Heart right ventricle (tissue), 16 donors: ENCODE results near the gene SCYGR7. TPM values are rescaled to one million over a fixed set of nuclear protein-coding genes. Genes with fewer than 3 reads are reported as not detected.
"Not testable (repeated sequence)": the region's sequence is repeated elsewhere in the genome, so short reads cannot be mapped to it uniquely, and the experiment has no call there.

ENCODE experiments used
- ATAC-seq, 8 donors: fragments of 200-7000 bp; cut with Tn5 transposase; one replicate each; pipeline ENCODE4 v1.9.1; 2020; ENCODE audit warnings: mild to moderate bottlenecking in 8 of 8, moderate library complexity in 8 of 8, moderate number of reproducible peaks in 1 of 8
- DNase-seq, 2 donors: peaks; one replicate each; pipeline ENCODE4 v3.0.0-alpha.2; 2020
- H3K27ac ChIP-seq, 10 donors: fragments of 200-600 bp; sonication (generic) in 2 of 10; one replicate each; pipeline versions ENCODE4 v1.5.0 to v1.8.0; 2020 to 2022; ENCODE audit warnings: mild to moderate bottlenecking in 3 of 10
- H3K27me3 ChIP-seq, 7 donors: fragments of 200-600 bp; one replicate each; pipeline ENCODE4 v1.8.0; 2021 to 2022; ENCODE audit warnings: mild to moderate bottlenecking in 2 of 7
- H3K36me3 ChIP-seq, 9 donors: fragments of 200-600 bp; sonication (generic) in 1 of 9; one replicate each; pipeline versions ENCODE4 v1.5.0 to v1.8.0; 2020 to 2022; ENCODE audit warnings: mild to moderate bottlenecking in 2 of 9
- H3K4me1 ChIP-seq, 9 donors: fragments of 200-600 bp; sonication (generic) in 1 of 9; one replicate each; pipeline versions ENCODE4 v1.5.0 to v1.8.0; 2020 to 2022; ENCODE audit warnings: mild to moderate bottlenecking in 4 of 9
- H3K4me3 ChIP-seq, 10 donors: fragments of 200-600 bp; sonication (generic) in 2 of 10; one replicate each; pipeline versions ENCODE4 v1.5.0 to v1.8.0; 2020 to 2022; ENCODE audit warnings: mild to moderate bottlenecking in 7 of 10, moderate library complexity in 2 of 10
- H3K9me3 ChIP-seq, 11 donors: fragments of 200-600 bp in 10 of 11; sonication (generic) in 2 of 11; one replicate each; pipeline versions ENCODE4 v1.5.0 to v1.8.0; 2013 to 2022; ENCODE audit warnings: mild to moderate bottlenecking in 2 of 11, control low read depth in 1 of 11, moderate library complexity in 1 of 11
- CTCF ChIP-seq, 9 donors: fragments of 200-600 bp; sonication (generic) in 2 of 9; IDR thresholded peaks; one replicate each; pipeline versions ENCODE4 v1.5.0 to v1.8.0; 2021 to 2022; ENCODE audit warnings: antibody characterized with exemption in 9 of 9, mild to moderate bottlenecking in 5 of 9, moderate library complexity in 1 of 9
- WGBS, 2 donors: extraction: QIAGEN DNeasy Blood & Tissue Kit; methylation state at CpG; one replicate each; pipeline ENCODE4 v1.1.7; 2013; ENCODE audit warnings: inconsistent platforms in 1 of 2; 5-methylcytosine and 5-hydroxymethylcytosine counted together
- intact Hi-C, 10 donors: fragments of 100-400 bp; cut with DNase I; formaldehyde crosslinking; loops; one replicate each; pipeline versions ENCODE4 v1.11.1 to v1.14.2; 2022
- polyA plus RNA-seq, 2 donors: library from polyadenylated mRNA; stranded (reverse); fragments of 200-250 nt; gene quantifications; one replicate each; pipeline ENCODE4 v1.2.3, GENCODE V29; 2013
- total RNA-seq, 10 donors: library from RNA; stranded (reverse); fragmentation: NEBNext Ultra II Directional in 3 of 10; extraction: Animal tissue kit (Norgen Biotek cat#: 25700) in 3 of 10; gene quantifications; one replicate each; pipeline versions ENCODE4 v1.2.1 to v1.2.4, GENCODE V29; 2021 to 2023
- donor health status: Arrhythmogenic right ventricular cardiomyopathy.
- donor health status: ischemic (EF 13 %, LVEDD 7.1; RV severe dilation, severe dysfunction).
- donor health status: healthy with polysubstance abuse.
- donor health status: DM: no; HTN: yes; CAD: no.
- donor health status: DM: no; HTN: no; CAD: no.
- donor health status: ischemic (EF 25% LVEDD 6.9; RV normal size, moderate dysfunction).
- donor health status: ischemic (EF 25% LVEDD 5.7; RV mildly dilated, moderate dysfunction).
- donor health status: healthy.
- donor health status: DM: yes; HTN: yes; CAD: no.
- donor health status: Ischemic cardiomyopathy.
- donor health status: ischemic (EF 35%, LVEDD 5.7; RV mildly dilated, moderate dysfunction).
- donor health status: nonischemic (EF 11% LVEDD 7.7; RV severe dilation, severe dysfunction).
- donor health status: DM: yes; HTN: yes; CAD: no.
- donor health status: PGD.
- donor health status: ischemic (EF 29% LVEDD 5.4; RV normal size, mild dysfunction).
- donor health status: nonischemic (EF 23%, LVEDD 6.1; RV moderate dilation, normal function).

The SCYGR7 gene
- total and polyA plus RNA-seq, 12 donors: not detected

- Histone ChIP-seq H3K36me3 (no peaks in the 10 kb centered on the region), H3K9me3 (no peaks in the 10 kb centered on the region), H3K4me3 (no peak within 1 kb of the TSS), H3K27ac (no peak within 1 kb of the TSS), H3K27me3 (peaks cover 0 to 26% (median 5%) of the 10 kb centered on the region in 7 donors), H3K4me1 (no peaks in the 10 kb centered on the region)
- no peak for TF ChIP-seq CTCF (IDR thresholded peaks at IDR 0.05)
- ATAC-seq: no peak
- WGBS, 2 donors: 87 to 90% methylated on average over 15 of the region's 15 CpGs
- intact Hi-C loops: no loop called here
- DNase-seq: no peak
Measured at GRCh38 chr2:227724394-227725039, 3.6 kb upstream of the SCYGR7 start, which contains the start of gene SCYGR6. SCYGR6 (minus strand) TSS chr2:227724757; CDS start chr2:227724757, 0 bp downstream.

GRCh38 chr2:227739351-227739750 is 11.2 kb downstream of the SCYGR7 start:
- ATAC-seq: no peak
- no peak for TF ChIP-seq CTCF (IDR thresholded peaks at IDR 0.05)
- no peaks in the 10 kb centered on the region for H3K4me1 ChIP-seq
- no peak overlapping the region for H3K27ac ChIP-seq
- no peak overlapping the region for H3K4me3 ChIP-seq
- DNase-seq: no peak
- 72 to 73% methylated on average over 14 of the region's 14 CpGs for WGBS, 2 donors
- no peaks in the 10 kb centered on the region for H3K36me3 ChIP-seq
- H3K9me3 ChIP-seq: no peaks in the 10 kb centered on the region
- H3K27me3 ChIP-seq: peaks cover 0 to 10% (median 3%) of the 10 kb centered on the region in 7 donors
- intact Hi-C loops: no loop called here

GRCh38 chr2:227740705-227741104 is 12.6 kb downstream of the SCYGR7 start:
- H3K36me3 ChIP-seq, intact Hi-C loops, DNase-seq, ATAC-seq, H3K27ac ChIP-seq, H3K4me3 ChIP-seq, H3K4me1 ChIP-seq, H3K9me3 ChIP-seq: not testable (repeated sequence)
- 62 to 64% methylated on average over 7 of the region's 7 CpGs for WGBS, 2 donors
- peaks cover 0 to 10% (median 3%) of the 10 kb centered on the region in 7 donors for H3K27me3 ChIP-seq

GRCh38 chr2:227745594-227745993 is 17.5 kb downstream of the SCYGR7 start, which contains the start of gene SCYGR8:
SCYGR8 (plus strand) TSS chr2:227745894; CDS start chr2:227745894, 0 bp downstream.
- intact Hi-C loops: no loop called here
- 92% methylated on average over 5 of the region's 9 CpGs for WGBS, 2 donors
- ATAC-seq (no peak), DNase-seq (no peak)
- TF ChIP-seq CTCF (IDR thresholded peaks at IDR 0.05): no peak
- Histone ChIP-seq H3K27me3 (peaks cover 0 to 11% (median 0%) of the 10 kb centered on the region in 7 donors), H3K4me3 (no peak within 1 kb of the TSS), H3K4me1 (no peaks in the 10 kb centered on the region), H3K36me3 (no peaks in the 10 kb centered on the region), H3K9me3 (no peaks in the 10 kb centered on the region), H3K27ac (no peak within 1 kb of the TSS)

- intact Hi-C loops: no loop called here
- WGBS, 2 donors: 56 to 57% methylated on average over 6 of the region's 6 CpGs
Measured at GRCh38 chr2:227748079-227748478, 19.9 kb downstream of the SCYGR7 start.

GRCh38 chr2:227756261-227756660 is 28.1 kb downstream of the SCYGR7 start:
- WGBS, 2 donors: 65 to 70% methylated on average over 4 of the region's 4 CpGs

More at GRCh38 chr2:227748079-227748478, 19.9 kb downstream of the SCYGR7 start:
- Histone ChIP-seq H3K4me3 (no peak overlapping the region), H3K36me3 (no peaks in the 10 kb centered on the region), H3K27ac (no peak overlapping the region), H3K4me1 (no peaks in the 10 kb centered on the region), H3K27me3 (peaks cover 0 to 8% (median 0%) of the 10 kb centered on the region in 7 donors), H3K9me3 (no peaks in the 10 kb centered on the region)
- no peak for DNase-seq
- peak in 1 of 9 donors; percentile 14 for TF ChIP-seq CTCF (IDR thresholded peaks at IDR 0.05)
- no peak for ATAC-seq

More at GRCh38 chr2:227756261-227756660, 28.1 kb downstream of the SCYGR7 start:
- H3K27me3 ChIP-seq, DNase-seq, H3K36me3 ChIP-seq, H3K4me1 ChIP-seq, intact Hi-C loops, H3K9me3 ChIP-seq, H3K27ac ChIP-seq, ATAC-seq, H3K4me3 ChIP-seq: not testable (repeated sequence)
